ENCODE results near the gene FAH. TPM values are rescaled to one million over a fixed set of nuclear protein-coding genes. Genes with fewer than 3 reads are reported as not detected.

The FAH gene
- total RNA-seq, 1 donor from 2014 or later, result 21.0 TPM

GRCh38 chr15:80211976-80212375 is 59.2 kb downstream of the FAH start:
- ATAC-seq, result no peak
- intact Hi-C loops (cut with DNase I), result no loop called here
- DNase-seq (ENCODE audit: low spot score), result no peak

GRCh38 chr15:80214910-80215309 is 62.1 kb downstream of the FAH start:
- no peak for DNase-seq (ENCODE audit: low spot score)
- intact Hi-C loops (cut with DNase I), result no loop called here
- no peak for ATAC-seq

DNA sequence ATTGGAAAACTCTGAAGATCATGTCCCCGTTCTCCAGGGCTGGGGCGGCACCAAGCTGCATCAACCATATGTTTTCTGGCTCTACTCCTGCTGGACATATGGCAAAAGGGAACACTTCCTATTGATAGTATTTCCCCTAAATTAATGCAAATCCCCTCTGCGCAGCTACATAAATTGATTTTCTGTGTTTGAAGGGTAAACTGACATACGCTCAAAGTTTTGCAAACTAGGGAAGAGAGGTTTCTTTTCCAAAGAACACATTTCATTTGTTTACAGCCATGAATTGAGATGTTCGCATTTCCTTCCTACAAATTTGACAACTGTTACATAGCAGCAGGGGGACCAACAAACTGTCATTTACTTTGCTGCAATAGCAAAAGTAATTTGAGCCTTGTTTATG is 63.3 kb downstream of the FAH start:
- DNase-seq (ENCODE audit: low spot score), result no peak
- ATAC-seq, result no peak
- intact Hi-C loops (cut with DNase I), result no loop called here

- DNase-seq (ENCODE audit: low spot score) (no peak), ATAC-seq (no peak)
- intact Hi-C loops (cut with DNase I), result no loop called here
These were observed 64.1 kb downstream of the FAH start for GRCh38 chr15:80216911-80217310.

DNA sequence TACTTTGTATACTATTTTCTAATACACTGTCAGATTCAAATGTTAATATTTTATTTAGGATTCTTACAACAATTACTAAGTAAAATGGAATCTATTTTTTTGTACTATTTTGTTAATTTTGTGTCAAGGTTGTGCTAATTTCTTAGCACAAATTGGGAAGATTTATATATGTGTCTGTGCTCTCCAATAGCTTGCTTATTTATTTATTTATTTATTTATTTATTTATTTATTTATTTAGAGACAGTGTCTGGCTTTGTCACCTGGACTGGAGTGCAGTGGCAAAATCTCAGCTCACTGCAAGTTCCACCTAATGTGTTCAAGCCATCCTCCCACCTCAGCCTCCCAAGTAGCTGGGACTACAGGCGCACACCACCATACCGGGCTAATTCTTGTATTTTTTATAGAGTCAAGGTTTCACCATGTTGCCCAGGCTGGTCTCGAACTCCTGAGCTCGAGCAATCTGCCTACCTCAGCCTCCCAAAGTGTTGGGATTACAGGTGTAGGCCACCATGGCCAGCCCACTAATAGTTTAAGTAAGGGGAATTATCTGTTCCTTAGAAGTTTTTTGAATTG is 64.6 kb downstream of the FAH start:
- intact Hi-C loops (cut with DNase I), result no loop called here
- ATAC-seq (no peak), DNase-seq (ENCODE audit: low spot score) (no peak)

GRCh38 chr15:80219955-80220354 is 67.2 kb downstream of the FAH start:
- intact Hi-C loops (cut with DNase I), result no loop called here
- no peak for DNase-seq (ENCODE audit: low spot score)
- ATAC-seq, result no peak

DNA sequence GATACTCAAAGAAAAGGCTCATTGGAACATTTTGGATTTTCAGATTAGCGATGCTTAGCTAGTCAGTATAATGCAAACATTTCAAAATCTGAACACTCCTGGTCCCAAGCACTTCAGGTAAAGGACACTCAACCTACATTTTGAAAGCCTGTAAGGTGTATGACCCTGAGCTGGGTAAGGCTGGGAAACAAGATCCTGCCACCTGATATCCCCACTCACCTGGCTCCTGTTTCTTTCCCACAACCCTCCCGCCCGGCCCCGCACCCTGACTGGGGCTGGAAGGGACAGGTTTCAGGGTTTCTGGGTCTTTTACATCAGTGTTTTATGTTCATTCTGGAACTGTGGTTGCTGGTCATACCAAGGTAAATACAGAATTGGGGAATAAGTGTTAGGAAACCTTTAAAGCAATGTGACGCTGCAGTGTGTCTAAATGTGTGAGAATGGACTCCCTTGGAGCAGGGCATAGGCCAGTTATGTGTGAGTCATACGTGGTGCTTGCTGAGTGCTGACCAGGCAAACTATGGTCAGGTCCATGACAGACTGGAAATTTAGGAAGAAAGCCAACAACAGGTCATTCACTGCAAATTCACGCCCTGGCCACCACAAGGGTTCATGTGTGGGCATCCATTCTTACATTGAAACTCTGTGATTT is 76.3 kb downstream of the FAH start:
- DNase-seq (ENCODE audit: low spot score) (no peak), ATAC-seq (no peak)
- intact Hi-C loops (cut with DNase I), result no loop called here

DNA sequence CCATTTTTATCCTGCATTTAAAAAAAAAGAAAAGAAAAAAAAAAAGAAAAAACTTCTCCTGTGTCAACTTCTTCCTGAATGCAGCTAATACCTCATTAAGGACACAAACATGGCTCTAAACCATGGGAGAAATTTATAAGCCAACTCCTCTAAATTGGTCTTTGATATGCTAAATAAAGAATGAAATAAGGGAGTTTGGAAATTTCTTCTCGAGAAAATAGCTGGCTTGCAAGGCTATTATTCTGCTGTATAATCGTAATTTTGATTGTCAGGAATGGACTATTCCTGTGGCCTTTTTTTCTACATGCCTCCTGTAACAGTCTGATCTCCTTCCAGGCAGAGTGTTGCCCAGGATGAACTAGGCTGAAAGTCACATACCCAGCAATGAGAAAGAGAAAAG is 78.6 kb downstream of the FAH start:
- DNase-seq (ENCODE audit: low spot score) (no peak), ATAC-seq (no peak)
- intact Hi-C loops (cut with DNase I), result no loop called here

DNA sequence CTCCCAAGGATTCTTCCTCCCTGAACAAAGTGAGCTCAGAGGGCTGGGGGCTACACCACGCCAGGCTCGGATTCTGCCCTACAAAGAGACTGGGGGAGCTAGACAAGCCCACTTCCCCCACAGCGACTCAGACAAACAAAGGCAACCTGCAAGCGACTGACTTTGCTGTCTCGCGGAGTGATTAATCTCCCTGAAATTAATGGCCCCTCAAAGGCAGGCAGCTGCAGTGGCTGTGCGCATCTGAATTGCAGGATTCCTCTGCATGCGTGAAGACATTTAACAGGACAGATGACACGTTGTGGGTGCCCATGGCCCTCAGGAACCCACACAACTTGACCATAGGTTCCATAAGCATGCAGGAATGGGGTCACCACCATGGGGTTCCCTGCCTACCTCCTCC is 80.8 kb downstream of the FAH start:
- DNase-seq (ENCODE audit: low spot score), result no peak
- intact Hi-C loops (cut with DNase I), result no loop called here
- ATAC-seq, result no peak

DNA sequence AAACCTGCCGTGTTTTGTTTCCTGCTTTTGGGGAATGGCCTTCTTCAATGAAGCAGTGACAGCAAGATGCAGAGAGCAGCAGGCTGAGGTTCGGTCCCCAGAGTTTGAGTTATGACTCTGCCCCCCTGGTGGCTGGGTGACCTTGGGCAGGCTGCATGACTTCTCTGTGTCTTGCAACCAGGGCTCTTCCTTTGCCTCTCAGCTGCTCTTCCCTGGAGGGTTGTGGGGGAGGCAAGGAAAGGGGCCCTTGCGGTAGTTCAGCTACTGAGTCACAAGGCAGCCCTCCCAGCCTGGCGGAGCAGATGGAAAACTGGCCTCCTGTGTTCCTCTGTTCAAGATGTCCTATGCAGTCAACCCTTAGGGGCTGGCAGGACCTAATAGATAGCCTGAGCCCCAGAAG is 82.1 kb downstream of the FAH start:
- ATAC-seq (no peak), DNase-seq (ENCODE audit: low spot score) (no peak)
- intact Hi-C loops (cut with DNase I), result no loop called here

Other genes starting within 250 kb of the FAH start
- 11.6 TPM for gene BCL2A1, start 181.8 kb upstream of the FAH start, total RNA-seq
- 85.3 TPM for gene ZFAND6, start 93.3 kb upstream of the FAH start, total RNA-seq
- 6.3 TPM for gene CTXND1, start 99.2 kb downstream of the FAH start, total RNA-seq